HG03439 (cell line): ENCODE data around the gene ICAM3.
"Not testable (repeated sequence)": the region's sequence is repeated elsewhere in the genome, so short reads cannot be mapped to it uniquely, and the experiment has no call there.

Experiments
- ATAC-seq: cut with Tn5 transposase; IDR thresholded peaks from one replicate; pipeline ENCODE4 v1.9.1; 2021; ENCODE audit warnings: mild to moderate bottlenecking, moderate library complexity; ENCODE audit not compliant: unreplicated experiment

The ICAM3 gene

DNA sequence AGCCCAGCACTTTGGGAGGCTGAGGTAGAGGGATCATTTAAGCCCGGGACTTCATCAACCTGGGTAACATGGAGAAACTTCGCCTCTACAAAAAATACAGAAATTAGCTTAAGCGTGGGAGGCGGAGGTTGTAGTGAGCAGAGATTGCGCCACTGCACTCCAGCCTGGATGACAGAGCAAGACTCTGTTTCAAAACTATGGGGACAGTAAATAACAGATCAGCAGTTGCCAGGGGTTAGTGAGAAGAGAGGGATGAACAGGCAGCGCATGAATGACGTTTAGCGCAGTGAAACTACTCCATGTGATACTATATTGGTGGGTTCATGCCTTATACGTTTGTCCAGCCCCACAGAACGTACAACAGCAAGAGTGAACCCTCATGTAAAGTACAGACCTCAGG, 7.1 kb upstream of the ICAM3 start:
- no peak for ATAC-seq

DNA sequence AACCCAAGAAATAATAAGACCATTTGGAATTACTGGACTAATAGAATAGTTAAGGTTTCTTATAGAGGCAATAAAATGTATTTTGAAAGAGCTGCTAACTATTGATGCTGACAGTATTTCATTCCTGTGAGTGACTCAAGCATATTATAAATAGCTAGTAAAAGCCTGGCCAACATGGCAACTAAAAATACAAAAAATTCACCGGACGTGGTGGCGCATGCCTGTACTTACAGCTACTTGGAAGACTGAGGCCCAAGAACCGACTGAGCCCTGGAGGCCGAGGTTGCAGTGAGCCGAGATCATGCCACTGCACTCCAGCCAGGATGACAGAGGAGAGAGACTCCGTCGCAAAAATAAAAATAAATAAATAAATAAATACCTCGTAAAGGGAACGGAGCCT, 5.4 kb upstream of the ICAM3 start:
- ATAC-seq: no peak

DNA sequence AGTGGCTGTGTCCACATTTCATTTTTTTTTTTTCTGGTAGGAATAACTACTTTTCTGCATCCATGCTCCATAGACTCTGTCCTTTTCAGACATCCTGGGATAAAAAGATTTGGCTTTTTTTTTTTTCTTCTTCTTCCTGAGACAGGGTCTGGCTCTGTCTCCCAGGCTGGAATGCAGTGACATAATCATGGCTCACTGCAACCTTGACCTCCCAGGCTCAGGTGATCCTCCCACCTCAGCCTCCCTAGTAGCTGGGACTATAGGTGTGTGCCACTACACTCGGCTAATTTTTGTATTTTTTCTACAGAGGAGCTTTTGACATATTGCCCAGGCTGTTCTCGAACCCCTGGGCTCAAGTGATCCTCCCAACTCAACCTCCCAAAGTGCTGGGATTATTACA, 4.1 kb upstream of the ICAM3 start:
- ATAC-seq: no peak

DNA sequence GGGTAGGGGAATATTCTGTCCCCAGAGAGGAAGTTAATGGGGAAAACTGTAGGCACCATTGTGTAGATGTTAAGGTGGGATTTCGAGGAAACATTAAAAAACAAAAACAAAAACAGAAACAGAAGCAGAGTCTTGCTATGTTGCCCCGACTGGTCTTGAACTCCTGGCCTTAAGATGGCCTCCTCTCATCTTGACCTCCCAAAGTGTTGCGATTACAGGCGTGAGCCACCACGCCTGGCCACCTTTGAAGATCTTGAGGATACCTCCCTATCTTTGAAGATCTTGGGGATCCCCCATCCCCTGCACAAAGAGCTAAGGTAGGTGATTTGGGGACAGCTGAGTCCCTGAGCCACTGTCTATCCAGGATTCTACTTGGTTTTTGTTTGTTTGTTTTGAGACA, 553 bp upstream of the ICAM3 start:
- ATAC-seq: no peak

DNA sequence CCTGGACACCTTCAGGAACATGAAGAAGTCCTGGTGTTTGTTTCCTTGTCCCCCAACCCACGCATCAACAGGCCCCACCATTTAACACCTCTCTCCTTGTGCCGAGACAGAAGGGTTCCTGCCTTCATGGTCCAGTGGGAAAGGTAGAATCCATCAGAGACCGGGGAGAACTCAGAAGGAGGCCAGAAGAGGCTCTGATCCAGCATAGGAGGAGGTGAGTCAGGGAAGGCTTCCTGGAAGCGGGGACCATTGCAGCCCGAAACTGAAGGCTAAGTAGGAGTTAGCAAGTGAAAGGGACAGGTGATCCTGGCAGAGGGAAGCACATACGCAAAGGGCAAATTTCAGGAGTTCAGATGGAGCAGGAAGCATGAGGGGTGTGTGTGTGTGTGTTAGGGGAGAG, 484 bp downstream of the ICAM3 start:
- no peak for ATAC-seq

DNA sequence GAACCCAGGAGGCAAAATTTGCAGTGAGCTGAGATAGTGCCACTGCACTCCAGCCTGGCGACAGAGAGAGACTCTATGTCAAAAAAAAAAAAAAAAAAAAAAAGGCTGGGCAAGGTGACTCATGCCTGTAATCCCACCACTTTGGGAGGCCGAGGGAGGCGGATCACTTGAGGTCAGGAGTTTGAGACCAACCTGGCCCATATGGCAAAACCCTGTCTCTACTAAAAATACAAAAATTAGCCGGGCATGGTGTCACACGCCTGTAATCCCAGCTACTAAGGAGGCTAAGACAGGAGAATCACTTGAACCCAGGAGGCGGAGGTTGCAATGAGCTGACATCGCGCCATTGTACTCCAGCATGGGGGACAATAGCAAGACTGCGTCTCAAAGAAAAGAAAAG, 2.7 kb downstream of the ICAM3 start:
- ATAC-seq: not testable (repeated sequence)

DNA sequence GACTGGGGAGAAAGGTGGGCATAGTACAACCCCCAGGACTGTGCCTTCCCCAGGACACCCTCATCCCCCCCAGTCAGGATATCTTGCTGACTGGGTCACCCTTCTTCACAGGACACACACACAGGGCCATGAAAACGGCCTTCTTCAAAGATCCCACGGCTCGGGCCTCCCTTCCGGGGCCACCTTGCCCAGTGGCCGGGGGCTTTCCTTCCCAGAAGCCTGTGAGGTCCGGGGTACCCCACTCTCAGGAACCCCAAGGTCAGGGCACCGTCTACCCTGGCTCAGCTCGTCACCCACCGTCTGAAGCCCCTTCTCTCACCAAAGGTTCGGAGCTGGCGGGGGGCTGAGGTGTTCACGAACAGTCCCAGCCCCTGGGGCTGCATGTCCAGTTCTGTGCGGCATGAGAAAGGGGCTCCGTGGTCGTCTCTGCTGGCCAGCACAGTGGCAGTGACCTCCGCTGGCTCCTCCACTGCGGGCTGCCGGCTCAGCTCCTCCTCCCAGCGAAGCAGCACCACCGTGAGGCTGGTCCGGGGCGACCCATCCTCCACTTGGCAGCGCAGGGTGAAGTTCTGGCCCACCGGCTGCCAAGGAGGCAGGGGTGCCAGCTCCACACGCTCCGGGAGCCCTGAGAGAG, 4.0 kb downstream of the ICAM3 start:
- ATAC-seq: no peak

DNA sequence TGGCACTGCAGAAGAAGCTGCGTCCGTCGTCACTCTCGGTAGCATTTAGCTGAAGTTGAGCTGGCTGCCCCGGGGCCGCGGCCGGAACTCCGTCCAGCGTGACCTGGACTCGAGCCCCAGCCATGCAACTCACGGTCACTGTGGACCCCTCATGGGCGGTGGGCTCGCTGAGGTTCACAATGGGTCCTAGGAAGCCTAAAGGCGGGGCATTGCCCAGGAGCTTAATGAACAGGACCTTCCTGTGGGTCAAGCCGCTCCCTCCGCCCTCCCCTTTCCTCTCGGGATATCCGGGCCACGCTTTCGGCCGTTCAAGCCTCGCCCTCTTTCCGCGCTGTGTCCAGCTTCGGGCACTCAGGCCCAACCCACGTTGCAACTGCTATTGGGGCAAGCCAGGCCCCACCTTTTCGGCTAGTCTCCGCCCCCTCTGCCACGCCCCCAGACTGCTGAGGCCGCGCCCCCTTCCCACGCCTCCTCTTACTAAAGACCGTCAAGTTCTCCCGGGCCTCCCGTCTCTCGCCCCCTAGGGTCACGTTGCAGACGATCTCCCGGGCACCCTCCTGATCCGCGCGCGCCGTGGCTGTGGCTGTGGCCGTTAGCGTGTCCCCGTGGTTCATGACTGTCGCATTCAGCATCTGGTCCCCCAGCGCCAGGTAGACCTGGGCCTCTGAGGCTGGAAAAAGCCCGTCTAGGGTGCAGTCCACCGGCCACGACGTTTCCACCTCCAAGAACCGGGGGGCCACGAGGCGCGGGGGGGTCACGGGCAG, 4.7 kb downstream of the ICAM3 start:
- no peak for ATAC-seq

DNA sequence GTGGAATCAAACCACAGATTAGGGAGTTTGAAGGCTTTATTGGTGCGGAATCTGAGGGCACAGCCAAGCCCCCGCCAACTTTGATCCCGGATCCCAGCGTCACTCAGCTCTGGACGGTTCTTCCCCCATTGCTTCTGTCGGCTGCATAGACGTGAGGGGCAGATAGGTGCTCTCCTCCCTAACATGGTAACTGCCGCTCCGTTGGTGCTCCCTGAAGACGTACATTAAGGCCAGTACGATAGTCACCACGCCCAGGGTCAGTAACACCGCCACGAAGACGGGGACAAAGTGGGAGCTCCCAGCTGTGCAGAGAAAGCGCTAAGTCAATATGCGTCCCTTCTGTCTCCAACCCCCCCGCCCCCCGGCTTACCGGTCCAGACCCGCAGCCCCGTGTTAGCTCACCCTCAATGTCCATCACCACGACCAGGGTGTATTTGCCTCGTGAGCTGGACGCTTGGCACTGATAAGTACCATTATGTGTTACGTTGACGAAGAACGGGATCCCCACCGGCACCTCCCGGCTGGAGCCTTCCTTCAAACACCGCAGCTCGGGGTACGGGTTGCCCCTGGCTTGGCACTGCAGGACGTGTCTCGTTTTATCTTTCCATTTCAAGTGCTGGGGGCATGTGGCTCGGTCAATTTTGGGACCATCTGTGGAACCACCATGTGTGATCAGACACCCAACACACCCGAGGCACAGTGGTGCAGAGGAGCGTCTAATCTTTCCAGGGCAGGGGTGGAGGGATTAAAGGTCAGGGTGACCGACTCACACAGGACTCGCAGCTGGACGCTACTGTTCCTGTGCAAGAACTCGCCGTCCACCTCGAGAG, 5.5 kb downstream of the ICAM3 start:
- no peak for ATAC-seq

DNA sequence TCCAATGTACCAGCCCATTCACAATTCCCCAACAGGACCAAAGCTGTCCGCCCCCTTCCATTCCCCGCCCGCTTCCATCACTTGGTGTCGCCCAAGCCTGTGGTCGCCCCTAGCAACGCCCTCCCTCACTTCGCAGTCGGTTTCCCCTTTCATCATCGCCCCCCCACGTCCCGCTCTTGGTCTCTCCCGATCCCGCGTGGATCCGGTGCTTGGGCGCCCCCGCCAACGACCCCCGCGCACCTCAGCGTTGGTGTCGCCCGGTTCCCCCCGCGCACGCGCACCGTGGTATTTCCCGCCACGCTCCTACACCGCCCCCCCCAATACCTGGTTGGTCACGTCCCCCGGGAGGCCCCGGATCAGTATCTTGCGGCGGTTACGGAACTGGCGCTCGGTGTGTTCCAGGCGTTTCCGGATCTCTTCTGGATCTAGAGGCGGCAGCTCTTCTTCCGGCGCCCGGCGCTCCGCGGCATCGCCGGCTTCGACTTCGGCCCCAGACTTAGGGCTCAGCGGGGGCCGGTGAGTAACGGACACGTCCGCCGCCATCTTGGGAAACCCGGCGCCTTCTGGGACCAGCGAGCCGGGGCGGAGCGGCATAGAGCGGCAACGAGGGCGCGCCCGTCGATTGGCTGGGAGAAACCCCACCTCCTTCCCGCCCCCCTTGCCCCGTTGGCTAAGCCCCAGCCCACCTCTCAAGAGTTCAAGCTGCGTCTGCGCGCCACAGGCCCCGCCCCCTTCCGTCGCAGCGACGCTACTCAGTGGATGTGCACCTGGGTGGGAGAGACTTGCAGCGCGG, 6.3 kb downstream of the ICAM3 start, which contains the start of gene RAVER1:
TSS of gene RAVER1 (minus strand) at position 565 of the 793 bp plus-strand sequence. CDS start at position 543, 22 bp downstream.
- peak; percentile 84 for ATAC-seq

DNA sequence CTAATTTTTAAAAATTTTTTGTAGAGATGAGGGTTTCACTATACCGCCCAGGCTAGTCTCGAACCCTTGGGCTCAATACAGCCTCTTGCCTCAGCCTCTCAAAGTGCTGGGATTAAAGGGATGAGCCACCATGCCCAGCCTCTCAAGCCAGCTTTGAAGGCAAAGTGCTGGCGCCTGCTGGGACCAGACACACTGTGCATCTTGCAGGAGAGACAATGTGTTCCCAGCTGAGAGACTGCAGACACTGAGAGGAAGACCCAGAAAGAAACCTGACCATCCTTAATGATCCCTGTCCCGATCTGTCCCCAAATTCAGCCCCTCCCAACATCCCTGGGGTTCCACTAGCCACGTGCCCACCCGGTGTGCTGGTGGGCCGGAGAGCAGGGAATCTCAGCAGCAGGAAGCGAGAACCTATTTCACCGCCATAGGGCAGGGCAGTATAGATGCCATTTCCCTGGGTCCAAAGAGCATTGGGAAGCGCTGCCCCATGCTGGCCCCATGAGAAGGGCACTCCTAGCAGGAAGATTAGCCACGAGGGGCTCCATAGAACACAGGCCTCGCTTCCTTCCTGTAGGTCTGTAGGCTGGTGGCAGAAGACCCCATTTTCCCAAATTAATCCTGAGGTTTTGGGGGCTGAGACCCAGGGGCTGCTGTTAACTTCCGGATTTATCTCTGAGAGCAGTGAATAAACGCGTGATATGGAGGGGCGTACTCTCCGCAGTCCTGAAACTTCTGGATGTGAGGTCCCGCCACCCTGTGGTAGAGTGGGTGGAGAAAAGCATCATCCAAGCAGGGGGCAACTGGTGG, 7.1 kb downstream of the ICAM3 start:
- ATAC-seq: no peak

DNA sequence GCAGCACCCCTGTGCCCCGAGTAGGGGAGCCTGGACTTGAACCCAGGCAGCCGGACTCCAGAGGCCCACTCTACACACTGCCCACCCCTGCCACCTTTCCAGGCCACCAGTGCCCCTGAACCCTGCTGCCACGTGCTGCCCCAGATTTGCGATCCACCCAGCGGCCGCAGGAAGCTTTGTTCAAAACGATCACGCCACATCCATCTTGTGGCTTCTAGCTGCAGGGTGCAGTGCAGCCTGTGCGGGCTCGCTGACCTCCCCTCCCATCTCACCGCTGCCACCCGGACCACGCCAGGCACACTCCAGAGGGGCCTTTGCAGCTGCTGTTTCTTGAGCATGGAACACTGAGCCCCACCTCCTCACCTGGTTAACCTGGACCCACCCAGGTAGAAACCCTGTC, 9.9 kb downstream of the ICAM3 start:
- no peak for ATAC-seq

DNA sequence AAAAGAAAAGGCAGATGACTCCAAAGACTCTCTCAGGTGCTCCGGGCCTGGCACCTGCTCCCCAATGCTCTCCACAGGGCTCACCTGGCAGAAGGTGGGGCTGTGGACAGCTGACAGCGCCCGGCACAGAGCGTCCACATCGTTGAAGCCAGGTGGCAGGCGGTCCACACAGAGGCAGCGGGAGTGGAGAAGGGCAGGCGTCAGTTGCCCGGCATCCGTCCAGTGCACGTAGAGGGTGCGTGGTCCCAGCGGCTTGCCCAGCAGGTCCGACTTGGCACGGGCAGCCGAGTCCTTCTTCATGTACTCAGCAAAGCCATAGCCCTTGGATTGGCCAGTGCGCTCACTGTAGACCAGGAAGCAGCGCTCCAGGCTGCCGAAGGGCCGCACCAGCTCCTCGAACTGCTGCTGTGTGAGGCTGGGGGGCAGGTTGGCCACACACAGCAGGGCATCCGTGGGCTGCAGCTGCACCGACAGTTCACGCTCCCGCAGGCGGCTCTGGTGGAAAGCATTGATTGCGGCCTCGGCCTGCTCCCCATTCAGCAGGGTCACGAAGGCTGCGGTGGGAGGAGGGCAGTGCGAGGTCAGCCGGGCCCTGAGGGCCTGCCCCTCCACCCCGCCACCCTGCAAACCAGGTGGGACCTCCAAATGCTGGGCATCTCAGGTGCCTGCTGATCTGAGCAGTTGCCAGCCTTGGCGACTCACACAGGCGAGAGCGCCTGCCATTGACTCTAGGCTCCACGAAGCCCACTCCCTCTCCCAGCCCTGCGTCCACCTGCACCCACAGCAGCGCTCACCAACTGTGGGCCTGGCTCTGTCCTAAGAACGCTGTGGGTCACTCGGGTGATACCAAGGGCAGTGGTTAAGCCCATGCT, 10.6 kb downstream of the ICAM3 start:
- no peak for ATAC-seq

DNA sequence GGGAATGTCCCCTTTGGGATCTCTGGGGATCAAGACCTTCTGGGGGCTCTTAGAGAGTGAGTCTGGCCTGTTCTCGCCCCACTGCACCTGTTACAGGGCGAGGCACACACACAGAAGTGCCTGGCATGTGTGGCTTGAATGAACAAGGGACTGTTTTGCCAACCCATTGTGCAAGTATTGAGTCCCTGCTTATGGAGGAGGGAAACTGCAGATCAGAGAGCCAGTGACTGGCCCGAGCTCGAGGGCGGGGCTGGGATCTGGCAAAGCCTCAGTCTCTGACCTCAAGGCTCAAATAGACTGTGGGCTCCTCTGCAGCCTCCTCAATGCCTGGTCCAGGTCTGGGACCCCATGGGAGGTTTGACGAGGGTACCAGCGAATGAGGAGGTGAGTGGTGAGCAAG, 11.6 kb downstream of the ICAM3 start:
- no peak for ATAC-seq

DNA sequence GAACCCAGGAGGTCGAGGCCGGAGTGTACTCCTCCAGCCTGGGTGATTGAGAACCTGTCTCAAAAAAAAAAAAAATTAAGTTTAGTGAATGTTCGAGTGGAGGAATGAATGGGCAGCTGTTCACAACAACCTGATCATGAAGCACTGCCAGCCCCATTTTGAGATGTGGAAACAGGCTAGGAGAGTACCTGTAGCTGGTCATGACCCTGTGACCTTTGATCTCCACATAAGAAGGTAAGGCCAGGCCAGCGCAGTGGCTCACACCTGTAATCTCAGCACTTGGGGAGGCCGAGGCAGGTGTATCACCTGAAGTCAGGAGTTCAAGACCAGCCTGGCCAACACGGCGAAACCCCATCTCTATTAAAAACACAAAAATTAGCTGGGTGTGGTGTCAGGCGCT, 13.7 kb downstream of the ICAM3 start:
- ATAC-seq: no peak

DNA sequence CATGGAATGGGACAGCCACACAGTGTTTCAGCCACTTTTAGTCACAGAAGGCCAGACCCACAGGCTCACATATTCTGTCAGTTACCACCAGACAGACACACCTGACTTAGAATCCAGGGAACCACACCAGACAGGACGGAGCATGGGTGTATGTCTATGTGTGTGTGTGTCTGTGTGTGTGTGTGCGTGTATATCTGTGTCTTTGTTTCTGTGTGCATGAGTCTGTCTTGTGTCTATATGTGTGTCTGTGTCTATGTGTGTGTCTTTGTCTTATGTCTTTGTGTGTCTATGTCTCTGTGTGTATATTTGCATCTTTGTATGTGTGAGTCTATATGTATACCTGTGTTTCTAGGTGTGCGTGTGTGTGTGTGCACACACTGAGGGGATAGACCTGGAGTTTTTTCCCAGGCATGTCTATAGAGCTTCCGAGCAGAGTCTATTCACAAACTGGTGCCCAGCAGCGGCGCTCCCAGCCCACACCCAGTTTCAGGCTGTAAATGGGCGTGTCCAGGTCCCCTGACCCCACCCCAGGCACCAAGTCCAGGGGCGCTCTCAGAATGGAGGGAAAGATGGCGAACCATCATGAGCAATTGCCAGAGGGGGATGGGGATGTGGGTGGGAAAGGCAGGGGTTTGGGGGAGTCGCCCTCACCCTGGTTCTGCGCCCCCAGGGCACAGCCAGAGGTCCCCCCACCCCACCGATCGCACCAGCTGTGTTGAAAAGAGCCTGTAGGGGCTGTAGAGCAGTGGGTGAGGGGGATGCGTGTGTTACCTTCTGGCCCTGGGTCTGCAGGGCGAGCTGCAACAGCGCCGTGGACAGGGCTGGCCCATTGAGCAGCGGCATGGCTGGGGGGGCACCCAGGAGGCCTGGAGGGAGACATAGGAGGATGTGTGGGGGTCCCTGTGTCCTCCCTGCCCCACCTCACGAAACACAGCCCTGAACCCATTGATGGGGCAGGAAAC, 17.3 kb downstream of the ICAM3 start:
- ATAC-seq: no peak

DNA sequence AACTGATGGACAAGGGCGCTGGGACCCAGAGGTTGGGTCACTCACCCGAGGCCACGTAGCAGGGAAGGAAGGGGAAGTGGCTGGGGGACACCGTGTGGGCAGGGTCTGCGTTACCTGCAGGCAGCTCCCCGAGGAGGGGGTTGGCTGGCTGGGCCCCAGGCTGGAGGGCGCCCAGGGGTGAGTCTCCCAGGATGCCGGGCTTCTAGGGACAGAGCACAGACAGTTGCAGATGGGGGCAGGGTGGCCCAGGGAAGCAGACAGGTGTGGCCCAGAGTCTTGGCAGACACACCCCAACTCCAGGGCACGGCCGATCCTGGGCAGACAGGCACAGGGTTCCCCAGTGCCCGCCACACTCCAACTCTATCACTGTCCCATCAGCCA, 18.0 kb downstream of the ICAM3 start:
- no peak for ATAC-seq
